ENCODE results near the gene PLEKHM3.

The PLEKHM3 gene

GRCh38 chr2:207938886-207939285 is 86.4 kb downstream of the PLEKHM3 start:
- DNase-seq (ENCODE audit: low spot score): no peak
- Histone ChIP-seq H3K4me3 (no peak overlapping the region), H3K27ac (no peak overlapping the region)
- TF ChIP-seq CTCF (IDR thresholded peaks at IDR 0.05): no peak

GRCh38 chr2:207938415-207938814 is 86.9 kb downstream of the PLEKHM3 start:
- no peak overlapping the region for H3K27ac ChIP-seq

GRCh38 chr2:207937823-207938222 is 87.5 kb downstream of the PLEKHM3 start:
- Histone ChIP-seq H3K27ac (no peak overlapping the region), H3K4me3 (no peak overlapping the region)
- DNase-seq (ENCODE audit: low spot score): no peak

More at GRCh38 chr2:207938415-207938814, 86.9 kb downstream of the PLEKHM3 start:
- no peak for TF ChIP-seq CTCF (IDR thresholded peaks at IDR 0.05)
- no peak overlapping the region for H3K4me3 ChIP-seq
- DNase-seq (ENCODE audit: low spot score): no peak

GRCh38 chr2:207937253-207937652 is 88.1 kb downstream of the PLEKHM3 start:
- no peak for DNase-seq (ENCODE audit: low spot score)
- no peak overlapping the region for H3K27ac ChIP-seq
- no peak overlapping the region for H3K4me3 ChIP-seq
- TF ChIP-seq CTCF (IDR thresholded peaks at IDR 0.05): no peak

More at GRCh38 chr2:207937823-207938222, 87.5 kb downstream of the PLEKHM3 start:
- TF ChIP-seq CTCF (IDR thresholded peaks at IDR 0.05): no peak

- no peak for TF ChIP-seq CTCF (IDR thresholded peaks at IDR 0.05)
- H3K4me3 ChIP-seq: no peak overlapping the region
- DNase-seq (ENCODE audit: low spot score): no peak
- H3K27ac ChIP-seq: no peak overlapping the region
Measured at GRCh38 chr2:207936380-207936779, 88.9 kb downstream of the PLEKHM3 start.

GRCh38 chr2:207935991-207936370 is 89.3 kb downstream of the PLEKHM3 start:
- DNase-seq (ENCODE audit: low spot score): no peak
- no peak for TF ChIP-seq CTCF (IDR thresholded peaks at IDR 0.05)
- no peak overlapping the region for H3K4me3 ChIP-seq
- no peak overlapping the region for H3K27ac ChIP-seq

GRCh38 chr2:207935121-207935990 is 90.0 kb downstream of the PLEKHM3 start:
- DNase-seq (ENCODE audit: low spot score): no peak
- TF ChIP-seq CTCF (IDR thresholded peaks at IDR 0.05): no peak
- peak overlapping the region in 1 of 2 donors; percentile 68 for H3K27ac ChIP-seq
- no peak overlapping the region for H3K4me3 ChIP-seq

All from coronary artery (tissue), 2 donors.